ENCODE measurements around the gene TMOD4.
A peak's percentile ranks its signal among the peaks of the same experiment; 100 is the strongest.
"Not testable (repeated sequence)": the region's sequence is repeated elsewhere in the genome, so short reads cannot be mapped to it uniquely, and the experiment has no call there.

The TMOD4 gene

GRCh38 chr1:151175863-151176262 is at the start of gene TMOD4:
Gene TMOD4 (minus strand): TSS chr1:151175981. CDS start chr1:151174875, 1,106 bp downstream.
- no peak for DNase-seq

GRCh38 chr1:151222130-151222529 is 46.3 kb upstream of the TMOD4 start:
- no peak for DNase-seq

GRCh38 chr1:151221616-151222015 is 45.8 kb upstream of the TMOD4 start:
- DNase-seq = no peak

GRCh38 chr1:151213560-151213959 is 37.8 kb upstream of the TMOD4 start:
- DNase-seq = no peak

- no peak for DNase-seq
Measured at GRCh38 chr1:151211972-151212705, 36.4 kb upstream of the TMOD4 start.

- no peak for DNase-seq
Measured at GRCh38 chr1:151210830-151211229, 35.0 kb upstream of the TMOD4 start.

- DNase-seq = not testable (repeated sequence)
Measured at GRCh38 chr1:151205381-151205965, 29.7 kb upstream of the TMOD4 start.

GRCh38 chr1:151199873-151200581 is 24.2 kb upstream of the TMOD4 start:
- DNase-seq = no peak

- DNase-seq = peak; percentile 84
Measured at GRCh38 chr1:151198254-151199127, 22.7 kb upstream of the TMOD4 start, which contains the start of gene PIP5K1A. Gene PIP5K1A (plus strand): TSS chr1:151198552. CDS start chr1:151198997, 445 bp downstream.

- DNase-seq = no peak
Measured at GRCh38 chr1:151197863-151198253, 22.1 kb upstream of the TMOD4 start.

GRCh38 chr1:151196292-151196800 is 20.6 kb upstream of the TMOD4 start:
- DNase-seq = peak; percentile 59

- DNase-seq = not testable (repeated sequence)
Measured at GRCh38 chr1:151194894-151195594, 19.3 kb upstream of the TMOD4 start.

GRCh38 chr1:151193856-151194255 is 18.1 kb upstream of the TMOD4 start:
- DNase-seq = no peak

- DNase-seq = no peak
Measured at GRCh38 chr1:151193304-151193703, 17.5 kb upstream of the TMOD4 start.

- DNase-seq = no peak
Measured at GRCh38 chr1:151192047-151192446, 16.3 kb upstream of the TMOD4 start.

GRCh38 chr1:151189637-151190445 is 14.1 kb upstream of the TMOD4 start, which contains the start of gene VPS72:
Gene VPS72 (minus strand): TSS chr1:151190197. CDS start chr1:151190121, 76 bp downstream.
- peak; percentile 49 for DNase-seq

- not testable (repeated sequence) for DNase-seq
Measured at GRCh38 chr1:151188667-151189066, 12.9 kb upstream of the TMOD4 start.

GRCh38 chr1:151187205-151187604 is 11.4 kb upstream of the TMOD4 start:
- DNase-seq = peak; percentile 87

GRCh38 chr1:151184211-151184610 is 8.4 kb upstream of the TMOD4 start:
- DNase-seq = no peak

- no peak for DNase-seq
Measured at GRCh38 chr1:151176514-151177045, 799 bp upstream of the TMOD4 start.

All from NCI-H524 treated with DMSO at 0.1 percent for 48 hours (cell line).